HepG2 (cell line): ENCODE data around the gene MAJIN. TPM values are rescaled to one million over a fixed set of nuclear protein-coding genes. Genes with fewer than 3 reads are reported as not detected.

Experiments
- ATAC-seq: fragments of 200-7000 bp; cut with Tn5 transposase; 3 replicates; pipeline ENCODE4 v1.9.1; 2020; ENCODE audit warnings: mild to moderate bottlenecking, moderate library complexity
- BruUV-seq: library from RNA; stranded (reverse); fragments of 400-500 nt; replicated peaks from 2 replicates; lab custom pipeline; 2021; lab: Mats Ljungman, UMichigan
- CTCF ChIA-PET: fragments of 300-600 bp; formaldehyde crosslinking; extraction: SDS; loops from one replicate; lab custom pipeline; 2021; ENCODE audit warnings: low total read pairs, inconsistent platforms, low intra/inter-chr PET ratio; lab: Yijun Ruan, JAX
- POLR2A ChIA-PET: fragments of 350-600 bp; sonication (Branson Sonifier 250); formaldehyde crosslinking; loops from one replicate; lab custom pipeline; 2020; ENCODE audit warnings: antibody characterized with exemption, inconsistent platforms; lab: Yijun Ruan, JAX
- DNase-seq: peaks from one replicate; pipeline ENCODE4 v3.0.0-alpha.2; 2015; ENCODE audit warnings: low spot score
- FAIRE-seq: peaks from 3 replicates; lab custom pipeline; 2011; peaks lifted over from hg19 to GRCh38; lab: Jason Lieb, UNC
- H2AFZ ChIP-seq: one replicate; pipeline ENCODE4 v1.6.1; 2011; ENCODE audit warnings: low read length, inconsistent platforms
- H3K27ac ChIP-seq: fragments of 300-600 bp; 3 replicates; pipeline ENCODE4 v1.8.0; 2011; ENCODE audit warnings: mixed run types, mild to moderate bottlenecking, mixed read lengths, low read length, inconsistent platforms; ENCODE audit not compliant: insufficient read depth; ENCODE audit errors: extremely low read length
- H3K27me3 ChIP-seq, 2 experiments: fragments of 200-600 bp in 1 of 2; 2 replicates in 1 of 2; 3 replicates in 1 of 2; pipeline versions ENCODE4 v1.6.0 to v1.8.0; 2011; ENCODE audit warnings: low read length in 2 of 2, mild to moderate bottlenecking in 2 of 2, moderate library complexity in 2 of 2, inconsistent platforms in 1 of 2; ENCODE audit not compliant: insufficient read depth in 2 of 2, control insufficient read depth in 1 of 2
- H3K36me3 ChIP-seq, 2 experiments: fragments of 200-600 bp in 1 of 2; replicated peaks in 1 of 2; 2 replicates in 1 of 2; 3 replicates in 1 of 2; pipeline versions ENCODE4 v1.5.1 to v1.8.0; 2011; ENCODE audit warnings: low read length in 2 of 2, inconsistent platforms in 1 of 2; ENCODE audit not compliant: insufficient read depth in 2 of 2, control insufficient read depth in 1 of 2
- H3K4me1 ChIP-seq: 2 replicates; pipeline ENCODE4 v1.5.1; 2012; ENCODE audit warnings: low read length, inconsistent platforms; ENCODE audit not compliant: insufficient read depth
- H3K4me2 ChIP-seq: 2 replicates; pipeline ENCODE4 v1.6.0; 2011; ENCODE audit warnings: low read depth, low read length, inconsistent platforms
- H3K4me3 ChIP-seq, 3 experiments: fragments of 200-600 bp in 1 of 3; sonication (generic), shearing (Covaris generic) in 1 of 3; replicated peaks in 1 of 3; 2 replicates each; pipeline ENCODE4 v1.5.1; 2011 to 2016; ENCODE audit warnings: low read length in 3 of 3, inconsistent platforms in 2 of 3, low read depth in 2 of 3, mild to moderate bottlenecking in 2 of 3, control low read depth in 1 of 3, mixed read lengths in 1 of 3; ENCODE audit not compliant: insufficient read depth in 1 of 3
- H3K79me2 ChIP-seq: one replicate; pipeline ENCODE4 v1.6.1; 2011; ENCODE audit warnings: low read length, inconsistent platforms; ENCODE audit not compliant: insufficient read depth
- H3K9ac ChIP-seq: 2 replicates; pipeline ENCODE4 v1.6.0; 2011; ENCODE audit warnings: mild to moderate bottlenecking, low read depth, low read length, inconsistent platforms; ENCODE audit not compliant: insufficient read depth
- H3K9me3 ChIP-seq: 2 replicates; pipeline ENCODE4 v1.5.1; 2012; ENCODE audit warnings: mild to moderate bottlenecking, low read length
- H4K20me1 ChIP-seq: 2 replicates; pipeline ENCODE4 v1.6.0; 2011; ENCODE audit warnings: inconsistent platforms, mild to moderate bottlenecking, low read length, moderate library complexity; ENCODE audit not compliant: insufficient read depth
- FOSL2 ChIP-seq: sonication (generic); formaldehyde crosslinking; IDR thresholded peaks from 2 replicates; pipeline ENCODE4 v1.4.0; 2020; ENCODE audit warnings: missing genetic modification reagents
- PAWR ChIP-seq: sonication (generic); formaldehyde crosslinking; IDR thresholded peaks from 2 replicates; pipeline ENCODE4 v1.4.0; 2020; ENCODE audit warnings: missing genetic modification reagents, mild to moderate bottlenecking, borderline replicate concordance
- PHB2 ChIP-seq: fragments of 450-650 bp; IDR thresholded peaks from 2 replicates; pipeline ENCODE4 v1.6.1; 2018; ENCODE audit not compliant: partially characterized antibody
- ZFP1 ChIP-seq: IDR thresholded peaks from 2 replicates; pipeline ENCODE4 v1.6.1; 2016
- ZNF143 ChIP-seq: sonication (generic); formaldehyde crosslinking; IDR thresholded peaks from 2 replicates; pipeline ENCODE4 v1.4.0; 2020; ENCODE audit warnings: missing genetic modification reagents
- ZNF547 ChIP-seq: sonication (generic); formaldehyde crosslinking; IDR thresholded peaks from 2 replicates; pipeline ENCODE4 v1.5.1; 2020; ENCODE audit warnings: mild to moderate bottlenecking, missing genetic modification reagents
- WGBS: methylation state at CpG from one replicate; pipeline ENCODE4 v1.1.6; 2017; ENCODE audit warnings: low lambda C conversion rate; 5-methylcytosine and 5-hydroxymethylcytosine counted together
- in situ Hi-C: cut with HindIII; loops from 2 replicates; pipeline ENCODE4 v1.10.0; 2017; ENCODE audit warnings: low pct_unique_long_range_greater_than_20kb; ENCODE audit not compliant: extremely low pct_ligation_motif_present
- intact Hi-C: fragments of 100-400 bp; cut with micrococcal nuclease; formaldehyde crosslinking; loops from one replicate; pipeline ENCODE4 v1.10.0; 2022; ENCODE audit not compliant: unreplicated experiment
- polyA plus RNA-seq, 8 experiments: library from polyadenylated mRNA; depleted of rRNA in 3 of 8; stranded (reverse) in 7 of 8; unstranded in 1 of 8; fragments of >200 nt; fragmentation: Illumina TruSeq in 4 of 8; extraction: Trizol in 4 of 8; gene quantifications; 2 replicates each; pipeline versions ENCODE4 v1.2.1 to v1.2.3, GENCODE V29; 2011 to 2016; ENCODE audit warnings: low read depth in 4 of 8, missing spikeins in 1 of 8, mixed read lengths in 1 of 8; ENCODE audit not compliant: insufficient read depth in 1 of 8
- total RNA-seq, 5 experiments: library from RNA; depleted of rRNA; stranded (reverse); fragments of >200 nt; fragmentation: Illumina TruSeq; extraction: Trizol; gene quantifications; 2 replicates each; pipeline ENCODE4 v1.2.3, GENCODE V29; 2016; ENCODE audit warnings: low read depth in 1 of 5
- TF ChIP-seq, protein P1 (sequence below): sonication (generic); formaldehyde crosslinking; IDR thresholded peaks from 2 replicates; pipeline ENCODE4 v1.4.0; 2020; ENCODE audit warnings: missing genetic modification reagents, borderline replicate concordance
- TF ChIP-seq, protein P2 (sequence below): sonication (generic); formaldehyde crosslinking; IDR thresholded peaks from 2 replicates; pipeline ENCODE4 v1.5.0; 2020; ENCODE audit warnings: mild to moderate bottlenecking, missing genetic modification reagents

MAJIN gene
- total and polyA plus RNA-seq, 2 of the 13 experiments (the other 11 are each of a cell fraction or from before 2014, with no cell fraction given), result not detected

DNA sequence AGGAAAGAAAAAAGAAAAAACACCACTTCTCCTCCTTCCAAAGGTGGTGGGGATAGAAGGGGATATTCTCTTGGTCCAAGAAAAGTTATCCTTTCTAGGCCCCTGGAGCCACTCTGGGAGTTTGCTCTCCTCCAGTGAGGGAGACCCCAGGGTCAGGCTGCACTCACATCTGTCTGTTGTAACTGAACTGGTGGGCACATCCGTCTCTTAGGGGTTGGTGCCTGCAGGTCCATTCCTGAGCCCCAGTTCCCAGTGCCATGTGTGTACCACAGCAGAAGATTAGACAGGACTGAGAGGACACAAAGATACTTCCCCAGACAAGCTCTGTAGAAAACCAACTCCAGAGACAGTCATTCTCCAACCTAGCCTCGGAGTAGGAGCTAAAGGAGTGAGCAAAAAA lies 51.8 kb downstream of the MAJIN start:
- DNase-seq, result no peak
- CTCF ChIA-PET, result no interaction called here

More for the DNA sequence above, 51.8 kb downstream of the MAJIN start:
- H3K27me3 ChIP-seq, result no peaks in the 10 kb centered on the region; a peak in 1 of 5 replicates
- BruUV-seq, result no TSS peak
- H3K27ac ChIP-seq, result no peak overlapping the region
- TF ChIP-seq ZNF143 (CRISPR knock-in tag) (no peak), PAWR (CRISPR knock-in tag) (no peak), FOSL2 (CRISPR knock-in tag) (no peak), PHB2 (no peak), ZNF547 (no peak), ZFP1 (CRISPR knock-in tag) (no peak)
- TF ChIP-seq, protein P1, sequence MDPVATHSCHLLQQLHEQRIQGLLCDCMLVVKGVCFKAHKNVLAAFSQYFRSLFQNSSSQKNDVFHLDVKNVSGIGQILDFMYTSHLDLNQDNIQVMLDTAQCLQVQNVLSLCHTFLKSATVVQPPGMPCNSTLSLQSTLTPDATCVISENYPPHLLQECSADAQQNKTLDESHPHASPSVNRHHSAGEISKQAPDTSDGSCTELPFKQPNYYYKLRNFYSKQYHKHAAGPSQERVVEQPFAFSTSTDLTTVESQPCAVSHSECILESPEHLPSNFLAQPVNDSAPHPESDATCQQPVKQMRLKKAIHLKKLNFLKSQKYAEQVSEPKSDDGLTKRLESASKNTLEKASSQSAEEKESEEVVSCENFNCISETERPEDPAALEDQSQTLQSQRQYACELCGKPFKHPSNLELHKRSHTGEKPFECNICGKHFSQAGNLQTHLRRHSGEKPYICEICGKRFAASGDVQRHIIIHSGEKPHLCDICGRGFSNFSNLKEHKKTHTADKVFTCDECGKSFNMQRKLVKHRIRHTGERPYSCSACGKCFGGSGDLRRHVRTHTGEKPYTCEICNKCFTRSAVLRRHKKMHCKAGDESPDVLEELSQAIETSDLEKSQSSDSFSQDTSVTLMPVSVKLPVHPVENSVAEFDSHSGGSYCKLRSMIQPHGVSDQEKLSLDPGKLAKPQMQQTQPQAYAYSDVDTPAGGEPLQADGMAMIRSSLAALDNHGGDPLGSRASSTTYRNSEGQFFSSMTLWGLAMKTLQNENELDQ (CRISPR knock-in tag), result no peak
- TF ChIP-seq, protein P2, sequence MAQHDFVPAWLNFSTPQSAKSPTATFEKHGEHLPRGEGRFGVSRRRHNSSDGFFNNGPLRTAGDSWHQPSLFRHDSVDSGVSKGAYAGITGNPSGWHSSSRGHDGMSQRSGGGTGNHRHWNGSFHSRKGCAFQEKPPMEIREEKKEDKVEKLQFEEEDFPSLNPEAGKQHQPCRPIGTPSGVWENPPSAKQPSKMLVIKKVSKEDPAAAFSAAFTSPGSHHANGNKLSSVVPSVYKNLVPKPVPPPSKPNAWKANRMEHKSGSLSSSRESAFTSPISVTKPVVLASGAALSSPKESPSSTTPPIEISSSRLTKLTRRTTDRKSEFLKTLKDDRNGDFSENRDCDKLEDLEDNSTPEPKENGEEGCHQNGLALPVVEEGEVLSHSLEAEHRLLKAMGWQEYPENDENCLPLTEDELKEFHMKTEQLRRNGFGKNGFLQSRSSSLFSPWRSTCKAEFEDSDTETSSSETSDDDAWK (CRISPR knock-in tag), result no peak
- TF ChIP-seq, all 625 proteins: peak for 0
- Histone ChIP-seq H3K9me3 (no peaks in the 10 kb centered on the region), H3K4me1 (peaks cover 55% of the 10 kb centered on the region), H3K79me2 (peaks cover 15% of the 10 kb centered on the region), H4K20me1 (peaks cover 5% of the 10 kb centered on the region; the same call in 1 of the 2 replicates), H3K9ac (no peak overlapping the region), H3K4me3 (no peak overlapping the region), H3K4me2 (no peak overlapping the region; the same call in 1 of the 2 replicates), H2AFZ (no peak overlapping the region), H3K36me3 (no peaks in the 10 kb centered on the region)
- intact Hi-C loops (no loop called here), in situ Hi-C loops (no loop called here)
- WGBS, result 75% methylated on average over 2 of the region's 2 CpGs
- POLR2A ChIA-PET, result interaction anchor here (1.0 to 1.4 kb wide), 2 partner anchors 14 to 94 kb away, joined by 3 read pairs; partner anchors contain the start of gene ARL2
- ATAC-seq (no peak), FAIRE-seq (no peak)
